H1 (cell line): ENCODE results near the gene MLC1.

ENCODE experiments used
- EGR1 ChIP-seq: IDR thresholded peaks from 2 replicates; pipeline ENCODE4 v1.6.1; 2011; ENCODE audit warnings: low read depth, low read length, borderline replicate concordance
- EZH2 ChIP-seq: fragments of 200-600 bp; sonication (generic); IDR thresholded peaks from 2 replicates; pipeline ENCODE4 v1.7.1; 2012; ENCODE audit warnings: low read depth, mild to moderate bottlenecking, moderate library complexity, low read length, inconsistent platforms; ENCODE audit not compliant: severe bottlenecking
- TCF12 ChIP-seq: IDR thresholded peaks from 2 replicates; pipeline ENCODE4 v1.6.1; 2011; ENCODE audit warnings: low read depth, mild to moderate bottlenecking, low read length

GRCh38 chr22:50074551-50075530 is 10.4 kb downstream of the MLC1 start:
- TF ChIP-seq EZH2 (no peak), EGR1 (no peak), TCF12 (no peak)
